ENCODE results near the gene TCP11. TPM values are rescaled to one million over a fixed set of nuclear protein-coding genes. Genes with fewer than 3 reads are reported as not detected.

TCP11 gene
- total and polyA plus RNA-seq, 4 donors, result 0.05 to 0.19 TPM; not detected in 2

- Histone ChIP-seq H3K27ac (ENCODE audit: low read depth in 1 of 2, low read length in 2 of 2) (no peak overlapping the region), H3K4me1 (ENCODE audit: control insufficient read depth in 4 of 4, insufficient read depth in 4 of 4, low read length in 3 of 4) (no peaks in the 10 kb centered on the region), H3K9ac (ENCODE audit: low read depth in 1 of 2, low read length in 2 of 2) (no peak overlapping the region), H3K36me3 (ENCODE audit: control insufficient read depth in 4 of 4, insufficient read depth in 3 of 4, low read depth in 1 of 4, low read length in 3 of 4) (peaks cover 0 to 39% (median 11%) of the 10 kb centered on the region in 4 donors), H3K9me3 (ENCODE audit: control insufficient read depth in 4 of 4, low read length in 3 of 4) (no peaks in the 10 kb centered on the region), H3K4me3 (ENCODE audit: low read depth in 1 of 3, low read length in 3 of 3) (no peak overlapping the region), H3K27me3 (ENCODE audit: control insufficient read depth in 4 of 4, insufficient read depth in 4 of 4, low read length in 3 of 4) (no peaks in the 10 kb centered on the region)
- WGBS, result 97% methylated on average over 2 of the region's 2 CpGs
- no peak for DNase-seq (ENCODE audit: low spot score)
- TF ChIP-seq JUND (IDR thresholded peaks at IDR 0.05) (no peak), NR2F2 (IDR thresholded peaks at IDR 0.05) (no peak), REST (IDR thresholded peaks at IDR 0.05) (no peak), ATF3 (IDR thresholded peaks at IDR 0.05) (no peak), HNF4A (conservative IDR thresholded peaks at IDR 0.05) (no peak), RXRA (IDR thresholded peaks at IDR 0.05) (no peak), GABPA (IDR thresholded peaks at IDR 0.05 in 1 of 2, conservative IDR thresholded peaks at IDR 0.05 in 1 of 2) (no peak), TAF1 (conservative IDR thresholded peaks at IDR 0.05) (no peak), CTCF (IDR thresholded peaks at IDR 0.05; ENCODE audit: low read depth, low read length, missing input control) (no peak), HNF4G (IDR thresholded peaks at IDR 0.05) (no peak), FOXA2 (IDR thresholded peaks at IDR 0.05) (no peak), EGR1 (IDR thresholded peaks at IDR 0.05; ENCODE audit: low read depth in 2 of 2) (no peak), FOXA1 (IDR thresholded peaks at IDR 0.05) (no peak), SP1 (IDR thresholded peaks at IDR 0.05) (no peak), ZBTB33 (IDR thresholded peaks at IDR 0.05) (no peak), MAX (IDR thresholded peaks at IDR 0.05) (no peak), RAD21 (IDR thresholded peaks at IDR 0.05) (no peak), YY1 (IDR thresholded peaks at IDR 0.05) (no peak)
Measured at GRCh38 chr6:35070111-35070510, 71.0 kb downstream of the TCP11 start.
